Activated naive CD4-positive, alpha-beta T cell (primary cell): ENCODE measurements around the gene MYL9.

Source experiments
- DNase-seq, 4 experiments: peaks; one replicate each; lab custom pipeline; 2025; lab: John Stamatoyannopoulos, UW

The MYL9 gene

DNA sequence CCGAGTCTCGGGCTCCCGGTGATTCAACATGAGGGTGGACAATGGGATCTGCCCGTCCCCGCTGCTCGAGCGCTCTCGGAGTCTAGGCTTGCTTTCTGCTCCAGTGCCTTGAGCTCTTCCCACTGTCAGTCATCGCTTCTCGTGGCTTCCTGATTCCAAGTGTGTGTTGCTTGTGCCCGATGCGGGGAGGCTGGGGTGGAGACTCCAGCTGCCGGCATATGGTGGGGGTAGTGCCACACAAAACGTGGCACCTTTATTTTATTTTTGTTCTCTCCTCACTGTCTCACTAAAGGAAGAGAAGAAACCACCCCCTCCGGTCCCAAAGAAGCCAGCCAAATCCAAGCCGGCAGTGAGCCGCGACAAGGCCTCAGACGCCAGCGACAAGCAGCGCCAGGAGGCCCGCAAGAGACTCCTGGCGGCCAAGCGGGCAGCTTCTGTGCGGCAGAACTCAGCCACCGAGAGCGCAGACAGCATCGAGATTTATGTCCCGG lies 14.8 kb upstream of the MYL9 start:
- DNase-seq, result no peak

GRCh38 chr20:36527331-36528125 lies 13.8 kb upstream of the MYL9 start:
- DNase-seq, result no peak

- DNase-seq, result no peak
These were observed 13.0 kb upstream of the MYL9 start for GRCh38 chr20:36528176-36528874.

DNA sequence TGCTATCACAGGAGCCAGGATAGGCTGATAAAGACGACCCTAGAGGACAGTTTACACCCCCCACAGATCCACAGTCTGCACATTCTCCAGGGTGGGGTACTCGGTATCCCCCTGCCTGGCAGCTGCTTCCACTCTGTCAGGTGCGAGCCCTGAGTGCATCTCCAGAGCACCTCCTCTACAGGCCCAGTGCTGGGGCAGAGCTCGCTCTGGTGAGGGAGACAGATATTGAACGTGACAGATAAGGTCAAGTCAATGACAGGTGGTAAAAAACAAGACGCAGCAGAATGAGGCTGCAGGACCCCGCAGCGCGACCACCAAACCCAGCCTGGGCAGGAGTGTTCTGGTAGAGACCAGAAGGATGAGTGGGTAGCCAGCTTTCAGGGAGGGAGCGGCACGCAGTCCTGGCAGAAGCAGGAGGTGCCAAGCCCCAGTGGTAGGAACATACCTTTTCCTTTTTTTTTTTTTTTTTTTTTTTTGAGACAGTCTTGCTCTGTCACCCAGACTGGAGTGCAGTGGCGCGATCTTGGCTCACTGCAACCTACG lies 12.4 kb upstream of the MYL9 start:
- no peak for DNase-seq

DNA sequence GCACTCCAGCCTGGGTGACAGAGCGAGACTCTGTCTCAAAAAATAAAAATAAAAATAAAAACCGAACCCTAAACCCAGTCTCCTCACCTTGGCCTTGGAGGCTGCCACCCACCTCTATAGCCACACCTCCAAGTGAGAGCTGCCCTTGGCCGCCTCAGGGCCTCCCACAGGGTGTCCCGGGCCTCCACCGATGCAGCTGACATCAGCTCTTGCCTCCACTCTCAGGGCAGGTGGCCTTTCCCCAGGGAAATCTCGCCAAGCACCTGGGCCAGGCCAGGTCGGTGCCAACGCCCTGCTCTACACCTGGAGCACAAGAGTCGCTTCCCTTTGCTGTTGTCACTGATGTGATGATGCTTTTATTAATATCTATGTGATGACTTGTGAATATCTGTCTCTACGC lies 8.9 kb upstream of the MYL9 start:
- no peak for DNase-seq

- DNase-seq, result no peak
These were observed 8.5 kb upstream of the MYL9 start for GRCh38 chr20:36532822-36533221.

- no peak for DNase-seq
These were observed 3.1 kb upstream of the MYL9 start for GRCh38 chr20:36538026-36538722.

DNA sequence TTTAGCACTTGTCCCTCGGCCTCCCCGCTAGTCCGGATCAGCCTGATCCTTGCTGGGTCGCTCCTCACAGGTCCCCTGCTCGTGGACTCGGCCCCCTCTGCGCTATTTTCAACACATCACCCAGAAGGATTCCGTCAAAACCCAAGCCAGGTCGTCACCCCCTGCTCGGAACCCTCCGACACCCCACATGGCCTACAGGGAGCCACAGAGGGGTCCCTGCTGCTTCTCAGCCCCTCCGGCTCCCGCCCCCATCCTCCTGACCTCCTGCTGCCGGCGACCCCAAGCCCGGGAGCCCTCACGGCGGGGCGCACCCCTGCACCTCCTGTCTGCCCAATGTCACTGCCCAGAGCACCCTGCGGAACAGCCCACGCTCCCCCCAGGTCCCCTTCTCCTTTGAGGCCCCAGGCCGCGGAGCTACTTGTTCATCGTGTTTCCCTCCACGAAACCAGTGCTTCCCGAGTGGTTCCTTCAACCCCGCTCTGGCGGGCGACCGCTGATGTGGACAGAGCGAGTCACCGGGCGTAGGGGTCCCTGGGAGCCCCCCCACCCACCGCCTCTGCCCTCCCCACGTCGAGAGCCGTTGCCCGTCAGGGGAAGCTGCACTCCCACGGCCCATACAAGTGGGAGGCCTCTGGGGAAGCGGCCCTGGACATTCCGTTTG lies 638 bp upstream of the MYL9 start:
- no peak for DNase-seq

- DNase-seq, result no peak
These were observed 609 bp downstream of the MYL9 start for GRCh38 chr20:36541768-36542488.

- no peak for DNase-seq
These were observed 1.3 kb downstream of the MYL9 start for GRCh38 chr20:36542516-36543183.

GRCh38 chr20:36543184-36544133 lies 2.1 kb downstream of the MYL9 start:
- DNase-seq, result no peak

GRCh38 chr20:36544134-36545018 lies 3.1 kb downstream of the MYL9 start:
- DNase-seq, result no peak

DNA sequence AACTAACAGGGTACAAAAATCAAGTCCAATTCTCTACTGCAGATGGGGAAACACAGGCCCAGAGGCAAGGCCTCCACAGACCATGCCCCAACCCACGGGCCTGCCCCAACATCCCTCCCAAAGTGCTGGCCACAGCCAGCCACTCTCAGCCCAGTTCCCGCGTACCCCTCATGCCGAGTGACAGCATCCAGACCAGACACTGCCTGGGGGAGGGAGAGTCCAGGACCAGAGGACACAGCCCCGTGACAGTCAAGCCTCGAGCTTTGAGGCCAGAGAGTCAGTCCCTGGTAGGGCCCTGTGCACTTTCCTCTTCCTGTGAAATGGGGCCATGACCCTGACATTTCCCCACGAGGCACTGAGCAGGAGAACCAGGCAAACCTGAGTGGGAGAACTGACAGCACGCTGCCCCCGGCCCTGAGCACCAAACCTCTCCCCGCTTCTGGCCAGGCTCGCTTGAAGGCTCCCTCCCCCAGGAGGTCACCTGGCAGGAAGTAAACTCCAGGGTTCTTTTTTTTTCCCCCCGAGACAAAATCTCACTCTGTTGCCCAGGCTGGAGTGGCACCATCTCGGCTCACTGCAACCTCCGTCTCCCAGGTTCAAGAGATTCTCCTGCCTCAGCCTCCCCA lies 4.9 kb downstream of the MYL9 start:
- DNase-seq, result no peak

DNA sequence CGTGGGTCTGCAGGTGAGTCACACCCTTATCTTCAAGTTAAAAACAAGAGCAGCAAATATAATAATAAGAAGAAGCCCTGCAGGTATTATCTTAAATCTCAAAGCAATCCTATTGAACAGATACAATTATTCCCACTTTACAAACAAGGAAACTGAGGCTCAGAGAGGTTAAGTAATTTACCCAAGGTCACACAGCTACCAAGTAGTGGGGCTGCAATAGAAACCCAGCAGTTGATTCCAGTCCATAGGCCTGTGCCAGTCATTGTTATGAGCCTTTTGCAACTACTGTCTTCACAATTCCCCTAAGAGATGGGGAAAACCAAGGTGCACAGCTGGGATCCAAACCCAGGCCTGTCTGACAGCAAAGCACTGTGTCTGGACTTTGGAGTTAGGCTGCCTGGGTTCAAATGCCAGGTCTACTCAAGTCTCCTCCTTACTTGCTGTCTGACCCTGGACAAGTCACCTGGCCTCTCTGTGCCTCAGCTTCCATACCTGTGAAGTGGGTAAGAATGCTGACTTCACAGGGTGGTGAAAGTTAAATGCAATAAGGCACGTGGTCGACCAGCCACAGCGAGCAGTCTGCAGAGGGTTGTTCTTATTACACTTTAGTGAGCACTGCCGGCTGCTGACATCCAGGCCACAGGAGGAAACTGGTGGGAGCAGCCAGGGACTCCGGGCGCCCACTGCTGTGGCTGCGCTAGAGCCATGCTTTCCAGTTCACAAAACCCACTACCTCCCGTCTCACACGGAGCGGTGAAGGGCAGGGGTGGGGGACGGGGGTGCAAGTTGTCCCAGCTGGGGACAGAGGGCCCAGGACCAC lies 6.1 kb downstream of the MYL9 start:
- no peak for DNase-seq

- DNase-seq, result no peak
These were observed 6.6 kb downstream of the MYL9 start for GRCh38 chr20:36548006-36548315.

- DNase-seq, result no peak
These were observed 7.6 kb downstream of the MYL9 start for GRCh38 chr20:36548704-36549627.
